Breast epithelium (tissue), 4 donors: ENCODE measurements around the gene SCAF8. TPM values are rescaled to one million over a fixed set of nuclear protein-coding genes. Genes with fewer than 3 reads are reported as not detected.

ENCODE experiments used
- DNase-seq, 2 donors: peaks; one replicate each; pipeline ENCODE4 v3.0.0-alpha.2; 2019; ENCODE audit warnings: low spot score in 2 of 2
- H3K27ac ChIP-seq, 2 donors: fragments of 200-600 bp; sonication (generic) in 1 of 2; one replicate each; pipeline ENCODE4 v1.5.1; 2016 to 2019; ENCODE audit warnings: mild to moderate bottlenecking in 1 of 2
- H3K27me3 ChIP-seq, 2 donors: fragments of 200-600 bp; sonication (generic) in 1 of 2; one replicate each; pipeline versions ENCODE4 v1.5.1 to v1.6.0; 2017 to 2019; ENCODE audit warnings: control low read depth in 1 of 2, mild to moderate bottlenecking in 1 of 2
- H3K36me3 ChIP-seq: fragments of 200-600 bp; one replicate; pipeline ENCODE4 v1.5.1; 2019
- H3K4me1 ChIP-seq, 2 donors: fragments of 200-600 bp; sonication (generic); one replicate each; pipeline ENCODE4 v1.5.1; 2016 to 2019; ENCODE audit warnings: control low read depth in 1 of 2
- H3K4me3 ChIP-seq, 3 donors: fragments of 200-600 bp; sonication (generic); 1 replicate in 2 of 3; 2 replicates in 1 of 3; pipeline ENCODE4 v1.5.1; 2016 to 2019; ENCODE audit warnings: mild to moderate bottlenecking in 3 of 3, moderate library complexity in 2 of 3
- H3K9me3 ChIP-seq, 2 donors: fragments of 200-600 bp; sonication (generic) in 1 of 2; one replicate each; pipeline ENCODE4 v1.5.1; 2016 to 2019; ENCODE audit warnings: control low read depth in 1 of 2
- CTCF ChIP-seq, 3 donors: fragments of 450-650 bp; IDR thresholded peaks; one replicate each; pipeline ENCODE4 v1.5.1; 2016 to 2017; ENCODE audit warnings: antibody characterized with exemption in 3 of 3, mild to moderate bottlenecking in 3 of 3, moderate library complexity in 3 of 3
- POLR2A ChIP-seq: fragments of 450-650 bp; IDR thresholded peaks from one replicate; pipeline ENCODE4 v1.6.1; 2016; ENCODE audit warnings: antibody characterized with exemption, mild to moderate bottlenecking, moderate library complexity
- POLR2AphosphoS5 ChIP-seq, 3 donors: sonication (generic); formaldehyde crosslinking; IDR thresholded peaks; one replicate each; pipeline ENCODE4 v1.6.1; 2017; ENCODE audit warnings: antibody characterized with exemption in 3 of 3
- intact Hi-C: fragments of 100-400 bp; cut with DNase I; formaldehyde crosslinking; loops from one replicate; pipeline ENCODE4 v1.15.1; 2023; ENCODE audit warnings: low total_unique reads
- total RNA-seq, 3 donors: library from RNA; depleted of rRNA; stranded (reverse); fragments of >200 nt; gene quantifications; one replicate each; pipeline ENCODE4 v1.1.0, GENCODE V29; 2016

Gene SCAF8
- total RNA-seq, 3 donors from 2014 or later = 38.9 to 58.0 (median 41.0) TPM

DNA sequence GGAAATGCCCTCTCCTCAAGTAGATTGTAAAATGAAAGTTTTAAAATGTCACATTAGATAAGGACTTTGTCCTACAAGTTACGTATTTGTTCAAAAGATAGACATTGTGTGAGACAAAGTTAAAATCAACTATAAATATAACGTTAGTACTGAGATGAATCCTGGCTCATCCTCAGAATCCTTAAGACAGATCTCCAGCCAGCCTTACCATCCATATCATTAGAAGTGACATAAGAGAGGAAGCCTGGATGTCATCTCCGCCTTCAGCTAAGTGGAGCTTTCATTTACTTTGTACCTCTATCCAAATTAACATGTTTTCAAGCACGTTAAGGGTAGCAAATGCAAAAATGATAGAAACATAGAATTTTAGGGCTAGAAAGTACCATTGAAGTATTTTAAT is 59.1 kb downstream of the SCAF8 start:
- Histone ChIP-seq H3K4me1 (no peaks in the 10 kb centered on the region), H3K9me3 (no peaks in the 10 kb centered on the region), H3K27ac (no peak overlapping the region), H3K27me3 (no peaks in the 10 kb centered on the region), H3K4me3 (no peak overlapping the region), H3K36me3 (no peaks in the 10 kb centered on the region)
- intact Hi-C loops = no loop called here
- no peak for DNase-seq
- TF ChIP-seq CTCF (IDR thresholded peaks at IDR 0.05) = no peak
- TF ChIP-seq POLR2AphosphoS5 (IDR thresholded peaks at IDR 0.05) = no peak
- TF ChIP-seq POLR2A = no peak

GRCh38 chr6:154792761-154793160 is 59.5 kb downstream of the SCAF8 start:
- H3K9me3 ChIP-seq = no peaks in the 10 kb centered on the region
- intact Hi-C loops = no loop called here

GRCh38 chr6:154796484-154796883 is 63.3 kb downstream of the SCAF8 start:
- Histone ChIP-seq H3K4me3 (no peak overlapping the region), H3K36me3 (no peaks in the 10 kb centered on the region), H3K9me3 (no peaks in the 10 kb centered on the region), H3K27me3 (no peaks in the 10 kb centered on the region), H3K4me1 (no peaks in the 10 kb centered on the region), H3K27ac (no peak overlapping the region)
- intact Hi-C loops = no loop called here
- TF ChIP-seq CTCF (IDR thresholded peaks at IDR 0.05) (no peak), POLR2AphosphoS5 (IDR thresholded peaks at IDR 0.05) (no peak), POLR2A (no peak)
- DNase-seq = no peak

More at GRCh38 chr6:154792761-154793160, 59.5 kb downstream of the SCAF8 start:
- Histone ChIP-seq H3K4me3 (no peak overlapping the region), H3K4me1 (no peaks in the 10 kb centered on the region), H3K36me3 (no peaks in the 10 kb centered on the region), H3K27ac (no peak overlapping the region), H3K27me3 (no peaks in the 10 kb centered on the region)
- TF ChIP-seq CTCF (IDR thresholded peaks at IDR 0.05) = no peak
- TF ChIP-seq POLR2A = no peak
- TF ChIP-seq POLR2AphosphoS5 (IDR thresholded peaks at IDR 0.05) = no peak
- DNase-seq = no peak

GRCh38 chr6:154797857-154798256 is 64.6 kb downstream of the SCAF8 start:
- no peak for DNase-seq
- no peaks in the 10 kb centered on the region for H3K4me1 ChIP-seq
- H3K4me3 ChIP-seq = no peak overlapping the region
- H3K36me3 ChIP-seq = no peaks in the 10 kb centered on the region
- no peak for TF ChIP-seq CTCF (IDR thresholded peaks at IDR 0.05)
- no peak for TF ChIP-seq POLR2AphosphoS5 (IDR thresholded peaks at IDR 0.05)
- TF ChIP-seq POLR2A = no peak
- no peak overlapping the region for H3K27ac ChIP-seq
- H3K9me3 ChIP-seq = no peaks in the 10 kb centered on the region
- H3K27me3 ChIP-seq = no peaks in the 10 kb centered on the region
- intact Hi-C loops = no loop called here

- Histone ChIP-seq H3K4me3 (no peak overlapping the region), H3K27me3 (no peaks in the 10 kb centered on the region), H3K36me3 (no peaks in the 10 kb centered on the region), H3K4me1 (no peaks in the 10 kb centered on the region), H3K27ac (no peak overlapping the region), H3K9me3 (no peaks in the 10 kb centered on the region)
- no peak for DNase-seq
- TF ChIP-seq CTCF (IDR thresholded peaks at IDR 0.05) (no peak), POLR2AphosphoS5 (IDR thresholded peaks at IDR 0.05) (no peak), POLR2A (no peak)
- intact Hi-C loops = no loop called here
Observed at GRCh38 chr6:154800338-154800737, 67.1 kb downstream of the SCAF8 start.
